Panc1 (cell line): ENCODE measurements around the gene PTGES. TPM values are rescaled to one million over a fixed set of nuclear protein-coding genes. Genes with fewer than 3 reads are reported as not detected.

ENCODE experiments used
- ATAC-seq: fragments of 200-7000 bp; cut with Tn5 transposase; 2 replicates; pipeline ENCODE4 v1.9.1; 2020; ENCODE audit warnings: mild to moderate bottlenecking, moderate library complexity
- BruUV-seq: library from RNA; stranded (reverse); fragments of 400-500 nt; replicated peaks from 2 replicates; lab custom pipeline; 2021; lab: Mats Ljungman, UMichigan
- CTCF ChIA-PET: fragments of 300-600 bp; sonication (Branson Sonifier 250); formaldehyde crosslinking; loops from one replicate; lab custom pipeline; 2022; ENCODE audit warnings: antibody characterized with exemption; lab: Charles Lee
- POLR2A ChIA-PET: fragments of 300-600 bp; sonication (Branson Sonifier 250); formaldehyde crosslinking; loops from one replicate; lab custom pipeline; 2022; ENCODE audit warnings: antibody characterized with exemption; lab: Charles Lee
- DNase-seq: peaks from one replicate; pipeline ENCODE4 v3.0.0-alpha.2; 2010; ENCODE audit warnings: low read depth, low spot score
- H3K27ac ChIP-seq: 2 replicates; pipeline ENCODE4 v1.5.1; 2011; ENCODE audit warnings: mild to moderate bottlenecking, low read length, inconsistent platforms
- H3K27me3 ChIP-seq: fragments of 200-500 bp; sonication (Bioruptor generic); 2 replicates; pipeline ENCODE4 v1.6.0; 2014; ENCODE audit warnings: low read length, inconsistent platforms; ENCODE audit not compliant: control insufficient read depth, insufficient read depth
- H3K36me3 ChIP-seq: fragments of 200-500 bp; sonication (Bioruptor generic); 2 replicates; pipeline ENCODE4 v1.5.1; 2014; ENCODE audit warnings: inconsistent platforms, mild to moderate bottlenecking, low read length, moderate library complexity; ENCODE audit not compliant: control insufficient read depth, insufficient read depth
- H3K4me1 ChIP-seq: 2 replicates; pipeline ENCODE4 v1.5.1; 2011; ENCODE audit warnings: inconsistent platforms, mild to moderate bottlenecking, low read length, moderate library complexity; ENCODE audit not compliant: control insufficient read depth, insufficient read depth
- H3K4me3 ChIP-seq, 2 experiments: 2 replicates each; pipeline ENCODE4 v1.5.1; 2011 to 2012; ENCODE audit warnings: low read depth in 2 of 2, low read length in 2 of 2, mild to moderate bottlenecking in 2 of 2, inconsistent platforms in 1 of 2, moderate library complexity in 1 of 2
- H3K9me3 ChIP-seq: fragments of 200-500 bp; sonication (Bioruptor generic); 2 replicates; pipeline ENCODE4 v1.5.1; 2014; ENCODE audit warnings: low read depth, mild to moderate bottlenecking, inconsistent platforms, low read length, moderate library complexity; ENCODE audit not compliant: control insufficient read depth, insufficient read depth
- CTCF ChIP-seq: fragments of 450-650 bp; IDR thresholded peaks from 2 replicates; pipeline ENCODE4 v1.5.1; 2017; ENCODE audit warnings: mild to moderate bottlenecking
- POLR2AphosphoS5 ChIP-seq: IDR thresholded peaks from 2 replicates; pipeline ENCODE4 v1.6.1; 2012; ENCODE audit warnings: mild to moderate bottlenecking, low read depth, low read length, moderate library complexity
- REST ChIP-seq, 2 experiments: IDR thresholded peaks; 2 replicates each; pipeline ENCODE4 v1.6.1; 2011 to 2012; ENCODE audit warnings: low read depth in 2 of 2, control low read depth in 1 of 2, low read length in 1 of 2, mild to moderate bottlenecking in 1 of 2, moderate library complexity in 1 of 2; ENCODE audit not compliant: insufficient read depth in 1 of 2
- SIN3A ChIP-seq: IDR thresholded peaks from 2 replicates; pipeline ENCODE4 v1.6.1; 2012; ENCODE audit warnings: low read depth, mild to moderate bottlenecking, low read length, moderate library complexity, borderline replicate concordance; ENCODE audit not compliant: insufficient read depth
- TCF7L2 ChIP-seq: IDR thresholded peaks from 2 replicates; pipeline ENCODE4 v1.6.1; 2011; ENCODE audit warnings: mild to moderate bottlenecking, low read depth, low read length, inconsistent platforms
- in situ Hi-C: cut with HindIII; loops from 2 replicates; pipeline ENCODE4 v1.10.0; 2016; ENCODE audit warnings: low sequenced_read_pairs, low pct_unique_long_range_greater_than_20kb
- intact Hi-C: fragments of 100-400 bp; cut with micrococcal nuclease; formaldehyde crosslinking; loops from one replicate; pipeline ENCODE4 v1.10.0; 2022; ENCODE audit not compliant: unreplicated experiment
- total RNA-seq: library from RNA; stranded (reverse); gene quantifications from one replicate; pipeline ENCODE4 v1.2.1, GENCODE V29; 2021; ENCODE audit not compliant: unreplicated experiment

The PTGES gene
- total RNA-seq, 1 experiment from 2014 or later = 1.1 TPM

GRCh38 chr9:129748249-129748648 lies 4.6 kb downstream of the PTGES start:
- DNase-seq (no peak), ATAC-seq (no peak)

GRCh38 chr9:129746092-129746777 lies 6.6 kb downstream of the PTGES start:
- ChIA-PET CTCF (no interaction called here), POLR2A (no interaction called here)
- intact Hi-C loops = no loop called here
- DNase-seq = no peak
- TF ChIP-seq SIN3A (no peak), CTCF (no peak)
- no peaks in the 10 kb centered on the region for H3K27me3 ChIP-seq
- no peaks in the 10 kb centered on the region for H3K4me1 ChIP-seq
- BruUV-seq = no TSS peak
- H3K27ac ChIP-seq = no peak overlapping the region
- no peaks in the 10 kb centered on the region for H3K9me3 ChIP-seq
- in situ Hi-C loops = no loop called here
- H3K4me3 ChIP-seq = no peak overlapping the region
- H3K36me3 ChIP-seq = no peaks in the 10 kb centered on the region
- ATAC-seq = no peak

More at GRCh38 chr9:129748249-129748648, 4.6 kb downstream of the PTGES start:
- no peak overlapping the region for H3K27ac ChIP-seq
- intact Hi-C loops = no loop called here
- in situ Hi-C loops = no loop called here
- POLR2A ChIA-PET = no interaction called here
- no peaks in the 10 kb centered on the region for H3K9me3 ChIP-seq
- H3K27me3 ChIP-seq = no peaks in the 10 kb centered on the region
- no peak overlapping the region for H3K4me3 ChIP-seq
- no peaks in the 10 kb centered on the region; the same call in 1 of the 2 replicates for H3K36me3 ChIP-seq
- TF ChIP-seq TCF7L2 (no peak), CTCF (no peak), POLR2AphosphoS5 (no peak), REST (IDR thresholded peaks at IDR 0.05; ENCODE audit: insufficient read depth in 1 of 2, low read depth in 2 of 2, low read length in 1 of 2) (no peak), SIN3A (no peak)
- CTCF ChIA-PET = interaction anchor here (0.6 kb wide), 1 partner anchor 12 kb away, joined by 4 read pairs; no protein-coding TSS in a partner anchor
- BruUV-seq = no TSS peak
- H3K4me1 ChIP-seq = no peaks in the 10 kb centered on the region; the same call in none of the 2 replicates
